ENCODE measurements around the gene C10orf90.

- TF ChIP-seq ZNF169 (tag by site-specific recombination; IDR thresholded peaks at IDR 0.05) (no peak), ZNF426 (tag by site-specific recombination; IDR thresholded peaks at IDR 0.05) (no peak), ZNF391 (tag by site-specific recombination; IDR thresholded peaks at IDR 0.05; ENCODE audit: borderline replicate concordance, low read depth) (no peak), REST (tag by site-specific recombination; IDR thresholded peaks at IDR 0.05) (no peak), REPIN1 (tag by site-specific recombination; IDR thresholded peaks at IDR 0.05; ENCODE audit: low read depth) (no peak), ZNF398 (tag by site-specific recombination; IDR thresholded peaks at IDR 0.05) (no peak), ZSCAN18 (tag by site-specific recombination; IDR thresholded peaks at IDR 0.05) (no peak), ZSCAN4 (tag by site-specific recombination; IDR thresholded peaks at IDR 0.05) (no peak), ZNF501 (tag by site-specific recombination; IDR thresholded peaks at IDR 0.05) (no peak), PRDM1 (tag by site-specific recombination; IDR thresholded peaks at IDR 0.05) (no peak), ZNF2 (tag by site-specific recombination; IDR thresholded peaks at IDR 0.05) (no peak), CTCF (tag by site-specific recombination; IDR thresholded peaks at IDR 0.05) (no peak), ZNF791 (tag by site-specific recombination; IDR thresholded peaks at IDR 0.05) (no peak)
Observed at GRCh38 chr10:126455766-126456405, 214.6 kb downstream of the C10orf90 start.

Data from HEK293 (cell line).